Measurements from ENCODE around the gene LILRA5.

GRCh38 chr19:54298357-54299125, 14.4 kb downstream of the LILRA5 start:
- no peak for TF ChIP-seq USF2 (IDR thresholded peaks at IDR 0.05; ENCODE audit: low read depth, low read length)
- no peak for TF ChIP-seq USF2 (CRISPR knock-in tag; IDR thresholded peaks at IDR 0.05; ENCODE audit: borderline replicate concordance)
- TF ChIP-seq CEBPB (IDR thresholded peaks at IDR 0.05; ENCODE audit: borderline replicate concordance, low read depth, low read length), result no peak
- no peak for TF ChIP-seq CTCF (CRISPR knock-in tag; IDR thresholded peaks at IDR 0.05)
- no peak for TF ChIP-seq ZBTB21 (CRISPR knock-in tag; IDR thresholded peaks at IDR 0.05)
- no peak for TF ChIP-seq ZNF660 (CRISPR knock-in tag; IDR thresholded peaks at IDR 0.05; ENCODE audit: borderline replicate concordance, low read depth)
